Measurements from ENCODE around the gene KCNQ2.

- TF ChIP-seq CTCF (conservative IDR thresholded peaks at IDR 0.05), result no peak
- no peak for TF ChIP-seq EZH2 (IDR thresholded peaks at IDR 0.05; ENCODE audit: low read depth)
These were observed 22.1 kb upstream of the KCNQ2 start for GRCh38 chr20:63494420-63495166.
